ENCODE measurements around the gene SLC1A1.
"Not testable (repeated sequence)": the region's sequence is repeated elsewhere in the genome, so short reads cannot be mapped to it uniquely, and the experiment has no call there.

Gene SLC1A1

DNA sequence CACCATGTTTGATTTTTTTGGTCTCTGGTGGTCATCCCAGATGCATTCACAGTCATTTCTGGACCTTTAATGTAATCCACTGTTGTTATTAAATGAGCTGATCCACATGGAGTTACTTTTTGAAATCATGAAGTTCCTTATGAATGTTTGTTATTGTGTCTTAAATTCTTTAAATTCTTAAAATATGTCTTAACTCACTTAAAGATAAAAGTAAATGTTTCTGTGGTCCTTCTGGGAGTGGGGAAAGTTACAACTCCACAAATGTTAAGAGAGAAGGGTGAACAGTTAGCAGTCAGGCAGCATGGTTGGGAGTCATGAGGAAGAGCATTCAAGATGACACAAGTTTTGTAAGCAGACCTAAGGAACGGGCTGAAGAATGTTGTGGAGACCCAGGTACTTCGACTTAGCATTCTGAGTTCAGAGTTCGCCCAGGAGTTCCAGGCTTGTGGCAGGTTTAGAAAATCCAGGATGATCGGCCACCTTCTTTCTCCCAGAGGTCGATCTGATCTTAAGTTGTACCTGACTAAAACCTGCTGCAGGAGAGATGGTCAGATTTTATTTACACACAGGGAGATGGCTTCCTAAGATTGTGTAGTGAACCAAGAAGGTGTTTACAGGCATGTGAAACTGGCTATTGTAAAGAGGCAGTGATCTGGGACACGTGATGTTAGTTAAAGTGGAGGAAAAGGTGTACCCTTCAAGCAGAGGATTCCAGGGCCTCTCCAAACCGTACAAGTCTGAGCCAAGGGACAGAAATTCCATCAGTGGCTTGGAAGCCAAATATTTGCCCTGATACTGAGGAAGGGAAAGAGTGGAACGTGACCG is 17.2 kb downstream of the SLC1A1 start:
- DNase-seq: no peak

DNA sequence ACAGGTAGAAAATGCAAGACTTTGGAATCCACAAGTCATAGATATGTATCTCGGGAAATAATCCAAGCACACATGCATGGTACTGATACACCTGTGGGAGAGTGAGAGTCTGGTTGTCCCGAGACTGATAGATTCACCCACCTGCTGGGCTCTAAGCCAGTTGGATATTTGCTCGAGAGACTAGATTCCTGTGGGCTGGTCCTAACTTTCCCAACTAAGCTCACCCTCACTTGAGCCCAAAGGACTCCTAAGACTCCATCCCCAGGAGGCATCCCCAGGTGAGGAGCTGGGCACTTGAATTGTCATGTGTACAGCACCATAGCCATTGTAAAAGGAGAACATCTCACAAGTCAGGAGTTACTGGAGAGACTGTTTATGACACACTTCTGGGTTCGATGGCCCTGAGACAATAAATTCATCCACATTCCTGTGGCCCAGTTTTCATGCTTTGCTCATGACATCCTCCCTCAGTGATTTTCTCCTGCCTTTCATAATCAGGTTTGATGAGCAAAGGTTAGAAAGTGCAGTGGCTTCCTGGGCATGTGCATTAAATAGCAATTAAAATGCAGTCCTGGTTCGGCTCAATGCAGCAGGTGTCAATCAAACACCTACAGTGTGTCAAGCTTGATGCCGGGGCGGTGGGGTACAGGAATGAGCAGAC is 18.1 kb downstream of the SLC1A1 start:
- DNase-seq: no peak

DNA sequence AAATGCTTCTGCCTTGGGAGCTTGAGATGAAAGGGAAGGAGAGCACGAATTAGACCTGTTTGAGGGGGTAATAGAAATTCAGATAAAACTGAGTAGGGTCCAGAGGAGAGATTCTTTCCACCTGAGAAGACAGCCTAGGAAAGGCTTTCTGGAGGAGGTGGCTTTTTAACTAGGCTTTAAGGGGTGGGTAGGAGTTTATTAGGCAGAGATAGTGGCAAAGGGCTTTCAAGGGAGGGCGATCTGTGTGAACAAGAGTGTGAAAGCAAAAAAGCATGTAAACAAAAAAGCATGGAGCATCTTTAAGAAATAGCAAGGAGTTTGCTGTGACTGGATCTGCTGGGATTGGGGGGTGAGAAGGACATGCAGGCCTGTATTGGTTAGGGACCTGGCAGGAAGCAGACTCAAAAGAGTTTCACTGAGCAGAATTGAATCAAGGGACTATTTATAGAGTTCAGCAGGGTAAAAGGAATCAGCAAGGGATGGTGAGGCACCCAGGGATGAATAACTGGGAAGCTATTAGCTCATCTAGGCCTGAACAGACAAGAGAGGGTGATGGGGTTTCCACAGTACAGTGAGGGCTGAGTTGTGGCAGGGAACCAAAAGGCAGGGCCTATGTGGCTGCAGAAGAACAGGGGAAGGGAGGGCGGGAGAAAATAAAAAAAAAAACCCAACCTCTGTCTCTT is 18.8 kb downstream of the SLC1A1 start:
- DNase-seq: no peak

DNA sequence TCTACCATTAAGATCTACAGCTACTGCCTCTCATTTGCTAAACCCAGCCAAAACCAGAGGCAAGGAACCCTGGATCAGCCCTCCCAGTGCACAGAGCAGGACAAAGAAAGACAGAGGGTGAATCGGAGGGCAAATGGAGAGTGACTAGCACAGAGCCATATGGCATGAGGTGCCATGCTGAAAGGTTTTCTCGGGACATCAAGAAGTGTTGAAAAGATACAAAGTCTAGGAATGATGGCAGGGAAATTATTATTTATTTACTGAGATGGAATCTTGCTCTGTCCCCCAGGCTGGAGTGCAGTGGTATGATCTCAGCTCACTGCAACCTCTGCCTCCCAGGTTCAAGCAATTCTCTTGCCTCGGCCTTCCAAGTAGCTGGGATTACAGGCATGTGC is 19.3 kb downstream of the SLC1A1 start:
- no peak for DNase-seq

DNA sequence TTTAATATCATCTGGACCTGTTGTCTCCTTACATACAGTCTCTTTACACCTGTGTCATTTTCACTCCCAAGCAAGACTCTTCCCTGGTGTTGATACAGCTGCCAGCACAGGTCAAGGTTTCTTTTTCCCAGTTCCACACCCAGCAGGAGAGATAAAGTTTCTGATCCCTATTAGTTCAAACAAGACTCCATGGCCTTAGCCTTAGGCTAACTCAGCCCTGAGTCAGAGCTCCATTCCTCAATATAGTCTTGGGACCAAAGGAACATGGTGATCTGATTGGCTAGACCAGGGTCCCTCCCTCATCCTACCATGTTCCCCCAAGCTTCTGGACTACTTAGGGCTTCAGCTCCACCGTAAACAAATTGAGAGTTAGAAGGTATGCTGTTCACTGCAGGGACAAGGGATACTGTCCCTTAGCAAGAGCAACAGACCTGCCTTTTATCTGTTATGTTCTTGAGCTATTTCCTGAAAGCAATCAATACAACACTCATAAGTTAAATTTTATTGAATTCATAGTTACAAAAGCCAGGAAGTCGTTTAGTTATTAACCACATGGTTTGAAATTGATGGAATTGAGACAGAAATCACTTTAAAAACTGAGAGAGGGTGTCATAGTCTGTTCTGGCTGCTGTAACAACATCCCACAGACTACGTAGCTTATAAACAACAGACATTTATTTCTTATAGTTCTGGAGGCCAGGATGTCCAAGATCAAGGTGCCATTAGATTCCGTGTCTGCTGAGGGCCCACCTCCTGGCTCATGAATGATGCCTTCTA is 20.5 kb downstream of the SLC1A1 start:
- no peak for DNase-seq

DNA sequence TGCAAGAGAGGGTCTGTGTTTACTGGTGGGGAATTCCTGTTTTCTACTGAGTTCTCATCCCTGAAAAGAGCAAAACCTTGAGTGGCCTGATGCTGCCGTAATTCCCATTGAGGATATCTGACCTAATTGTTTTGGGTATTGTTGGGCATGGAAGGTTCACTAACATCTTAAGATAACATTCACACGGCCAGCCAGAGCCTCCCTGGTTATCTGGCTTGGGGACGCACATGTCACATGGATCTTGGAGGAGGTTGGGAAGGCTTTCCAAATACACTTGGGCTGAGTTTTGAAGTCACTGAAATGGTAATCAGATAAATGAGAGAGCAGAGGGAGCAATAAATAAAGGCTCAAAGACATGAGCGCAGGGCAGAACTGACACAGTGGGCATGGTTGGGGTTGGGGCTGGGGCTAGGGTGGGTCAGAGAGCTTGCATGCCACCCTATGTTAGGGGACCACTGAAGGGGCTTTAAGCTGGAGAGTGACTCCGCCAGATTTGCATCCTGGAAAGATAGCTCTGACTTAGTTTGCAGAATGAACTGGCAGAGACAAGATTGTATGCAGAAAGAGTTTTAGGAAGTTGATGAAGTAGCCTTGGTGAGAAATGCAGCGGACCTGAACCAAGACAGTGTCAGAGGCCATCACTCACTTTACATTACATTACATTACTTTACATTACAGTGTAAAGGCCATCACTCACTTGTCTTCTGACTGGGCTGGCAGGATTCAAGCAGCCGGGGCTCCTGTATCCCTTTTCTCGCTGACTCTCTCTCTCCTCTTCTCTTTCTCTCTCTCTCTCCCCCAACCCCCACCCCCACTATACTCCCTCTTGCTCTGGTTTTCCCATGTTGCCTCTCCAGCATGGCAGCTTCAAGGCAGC is 24.2 kb downstream of the SLC1A1 start:
- no peak for DNase-seq

DNA sequence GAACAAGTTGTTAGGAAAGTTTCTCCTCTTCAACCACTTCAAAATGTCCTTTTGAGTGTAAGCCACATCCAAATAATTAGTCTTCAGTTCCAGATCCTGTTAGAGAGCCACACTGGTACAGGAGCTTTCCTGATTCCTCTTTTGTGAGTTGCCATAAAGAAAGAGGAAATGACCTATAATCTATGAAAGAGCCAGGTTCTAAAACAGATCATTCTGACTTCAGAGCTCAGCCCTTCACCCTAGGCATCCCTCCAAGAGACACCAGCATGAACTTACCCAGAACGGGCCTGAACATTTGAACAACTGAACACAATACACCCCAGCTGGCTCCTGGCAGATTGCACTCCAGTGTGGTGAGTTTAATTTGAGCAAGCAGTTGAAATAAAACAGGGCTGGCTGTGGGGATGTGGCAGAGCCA is 25.7 kb downstream of the SLC1A1 start:
- no peak for DNase-seq

DNA sequence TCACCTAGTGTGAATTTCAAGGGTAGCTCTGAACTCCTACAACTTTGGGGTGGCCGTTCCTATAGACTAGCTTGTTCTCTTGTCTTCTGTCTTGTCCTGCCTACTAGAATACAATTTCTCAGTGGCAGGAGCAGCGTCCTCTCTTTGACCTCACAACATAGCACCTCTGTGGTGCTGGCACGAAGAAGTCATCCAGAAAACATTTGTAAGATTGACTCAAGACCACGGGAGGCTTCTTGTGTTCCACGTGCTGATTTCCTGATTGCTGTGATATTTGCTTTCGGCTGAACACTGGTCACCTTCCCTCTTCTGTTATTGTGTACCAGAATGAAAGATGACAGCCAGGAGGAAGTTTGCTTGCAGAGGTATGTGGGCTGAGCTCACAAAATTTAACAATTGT is 27.0 kb downstream of the SLC1A1 start:
- DNase-seq: no peak

DNA sequence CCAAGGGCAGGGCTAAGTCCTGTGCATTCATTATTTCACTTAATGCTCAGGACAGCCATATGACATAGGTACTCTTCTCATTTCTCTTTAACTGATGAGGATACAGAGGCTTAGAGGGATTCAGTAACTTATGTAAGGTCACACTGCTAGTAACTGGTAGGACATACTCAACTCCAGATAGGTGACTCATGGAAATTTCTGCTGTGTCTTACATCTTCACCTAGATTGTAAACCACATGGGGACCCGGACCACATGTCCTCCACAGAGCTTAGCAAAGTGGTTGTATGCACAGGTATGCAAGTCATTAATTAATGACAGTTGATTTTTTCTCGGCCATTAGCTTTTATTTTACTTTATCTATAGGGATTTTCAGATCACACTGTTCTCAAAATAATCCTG is 29.3 kb downstream of the SLC1A1 start:
- no peak for DNase-seq

DNA sequence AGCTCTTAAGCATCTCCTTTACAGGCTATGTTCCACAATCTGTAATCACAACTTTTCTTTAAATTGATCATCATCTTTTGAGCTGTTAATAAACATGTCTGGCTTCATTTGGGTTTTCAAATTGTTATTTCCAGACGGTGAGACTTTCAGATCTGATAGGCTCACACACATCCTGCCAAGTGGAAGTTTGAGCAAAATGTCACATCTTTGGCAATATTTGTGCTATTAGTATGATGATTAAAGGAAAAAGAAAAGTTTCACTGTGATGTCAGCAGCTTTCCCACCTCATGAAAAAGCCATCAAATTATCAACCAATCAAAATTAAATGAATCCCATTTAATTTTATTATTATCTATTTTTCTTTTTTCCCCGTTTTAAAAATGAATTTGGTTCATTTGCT is 29.8 kb downstream of the SLC1A1 start:
- no peak for DNase-seq

DNA sequence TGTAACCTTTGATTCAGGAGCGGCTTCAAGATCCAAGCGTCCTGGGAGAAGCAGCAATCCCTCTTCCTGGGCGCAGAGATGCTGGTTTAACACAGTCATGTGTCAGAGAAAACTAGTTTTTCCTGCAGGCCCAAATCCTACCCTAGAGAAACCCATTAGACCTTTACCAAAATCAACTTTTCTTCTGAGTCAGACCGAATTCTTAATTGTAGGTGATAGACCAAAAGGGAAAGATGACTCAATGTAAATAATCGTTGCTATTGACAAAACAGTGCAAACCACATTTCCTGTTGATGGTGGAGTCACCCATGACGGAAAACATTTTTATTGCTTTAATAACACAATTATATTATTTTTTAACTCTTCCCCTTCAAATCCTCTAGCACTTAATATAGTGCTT is 40.1 kb downstream of the SLC1A1 start:
- DNase-seq: peak in 1 of 2 donors; percentile 29

DNA sequence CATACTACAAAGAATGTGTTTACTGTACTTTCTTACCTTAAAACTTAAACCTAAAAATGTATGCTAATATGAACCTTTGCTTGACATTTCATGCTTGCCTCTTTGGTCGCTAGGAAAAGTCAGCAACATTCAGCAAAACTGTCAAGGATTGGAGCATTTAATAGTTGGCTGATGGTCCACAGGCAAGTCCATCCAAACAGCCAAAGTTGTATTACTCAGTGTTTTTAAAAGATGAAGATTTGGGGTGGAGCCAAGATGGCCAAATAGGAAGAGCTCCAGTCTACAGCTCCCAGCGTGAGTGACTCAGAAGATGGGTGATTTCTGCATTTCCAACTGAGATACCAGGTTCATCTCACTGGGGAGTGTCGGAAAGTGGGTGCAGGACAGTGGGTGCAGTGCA is 40.6 kb downstream of the SLC1A1 start:
- not testable (repeated sequence) for DNase-seq

DNA sequence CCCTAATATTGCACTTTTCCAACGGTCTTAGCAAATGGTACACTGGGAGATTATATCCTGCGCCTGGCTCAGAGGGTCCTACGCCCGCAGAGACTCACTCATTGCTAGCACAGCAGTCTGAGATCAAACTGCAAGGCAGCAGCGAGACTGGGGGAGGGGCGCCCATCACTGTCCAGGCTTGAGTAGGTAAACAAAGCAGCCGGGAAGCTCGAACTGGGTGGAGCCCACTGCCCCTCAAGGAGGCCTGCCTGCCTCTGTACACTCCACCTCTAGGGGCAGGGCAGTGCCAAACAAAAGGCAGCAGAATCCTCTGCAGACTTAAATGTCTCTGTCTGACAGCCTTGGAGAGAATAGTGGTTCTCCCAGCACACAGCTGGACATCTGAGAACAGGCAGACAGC is 41.1 kb downstream of the SLC1A1 start:
- DNase-seq: not testable (repeated sequence)

DNA sequence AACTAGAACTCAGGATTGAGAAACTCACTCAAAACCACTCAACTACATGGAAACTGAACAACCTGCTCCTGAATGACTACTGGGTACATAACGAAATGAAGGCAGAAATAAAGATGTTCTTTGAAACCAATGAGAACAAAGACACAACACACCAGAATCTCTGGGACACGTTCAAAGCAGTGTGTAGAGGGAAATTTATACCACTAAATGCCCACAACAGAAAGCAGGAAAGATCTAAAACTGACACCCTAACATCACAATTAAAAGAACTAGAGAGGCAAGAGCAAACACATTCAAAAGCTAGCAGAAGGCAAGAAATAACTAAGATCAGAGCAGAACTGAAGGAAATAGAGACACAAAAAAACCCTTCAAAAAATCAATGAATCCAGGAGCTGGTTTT is 43.6 kb downstream of the SLC1A1 start:
- not testable (repeated sequence) for DNase-seq

DNA sequence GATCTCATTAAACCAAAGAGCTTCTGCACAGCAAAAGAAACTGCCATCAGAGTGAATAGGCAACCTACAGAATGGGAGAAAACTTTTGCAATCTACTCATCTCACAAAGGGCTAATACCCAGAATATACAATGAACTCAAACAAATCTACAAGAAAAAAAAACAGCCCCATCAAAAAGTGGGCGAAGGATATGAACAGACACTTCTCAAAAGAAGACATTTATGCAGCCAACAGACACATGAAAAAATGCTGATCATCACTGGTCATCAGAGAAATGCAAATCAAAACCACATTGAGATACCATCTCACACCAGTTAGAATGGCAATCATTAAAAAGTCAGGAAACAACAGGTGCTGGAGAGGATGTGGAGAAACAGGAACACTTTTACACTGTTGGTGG is 45.9 kb downstream of the SLC1A1 start:
- DNase-seq: not testable (repeated sequence)

DNA sequence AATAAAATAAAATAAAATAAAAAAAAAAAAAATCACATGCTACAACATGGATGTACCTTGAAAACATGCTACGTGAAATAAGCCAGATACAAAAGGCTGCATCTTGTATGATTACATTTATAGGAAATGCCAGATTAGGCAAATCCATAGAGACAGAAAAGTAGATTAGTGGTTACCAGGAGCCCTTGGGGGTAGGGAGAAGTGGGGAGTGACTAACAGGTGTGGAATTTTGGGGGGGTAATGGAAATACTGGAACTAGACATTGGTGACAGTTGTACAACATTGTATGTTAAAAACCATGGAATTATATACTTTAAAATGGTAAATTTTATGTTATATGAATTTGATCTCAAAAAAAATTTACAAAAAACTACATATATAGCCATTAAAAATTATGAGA is 47.3 kb downstream of the SLC1A1 start:
- no peak for DNase-seq

DNA sequence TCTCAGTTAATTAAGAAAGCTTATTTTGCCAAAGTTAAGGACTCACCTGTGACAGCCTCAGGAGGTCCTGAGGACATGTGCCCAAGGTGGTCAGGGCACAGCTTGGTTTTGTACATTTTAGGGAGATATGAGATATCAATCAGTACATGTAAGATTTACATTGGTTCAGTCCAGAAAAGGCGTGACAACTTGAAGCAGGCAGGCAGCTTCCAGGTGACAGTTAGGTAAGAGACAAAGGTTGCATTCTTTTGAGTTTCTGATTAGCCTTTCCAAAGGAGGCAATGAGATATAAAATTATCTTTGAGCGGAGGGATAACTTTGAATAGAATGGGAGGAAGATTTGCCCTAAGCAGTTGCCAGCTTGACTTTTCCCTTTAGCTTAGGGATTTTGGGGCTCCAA is 47.8 kb downstream of the SLC1A1 start:
- DNase-seq: no peak

DNA sequence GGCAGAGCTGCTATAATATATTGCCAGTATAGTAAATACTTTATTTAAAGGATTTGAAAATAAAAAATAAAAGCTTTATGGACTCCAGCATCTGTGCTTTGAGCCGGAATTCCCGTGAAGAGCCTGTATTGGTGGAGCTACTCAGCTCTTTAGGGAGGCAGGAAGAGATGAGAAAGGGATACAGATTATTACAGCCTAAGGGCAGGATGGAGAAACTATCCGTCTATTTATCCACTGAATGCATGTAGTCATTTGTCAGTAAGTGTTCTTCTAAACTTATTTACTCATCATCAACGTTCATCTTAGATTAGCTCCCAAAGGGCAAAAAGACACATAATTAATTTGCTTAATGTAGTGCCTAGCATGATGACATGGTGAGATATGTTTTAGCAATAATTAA is 48.4 kb downstream of the SLC1A1 start:
- DNase-seq: no peak

DNA sequence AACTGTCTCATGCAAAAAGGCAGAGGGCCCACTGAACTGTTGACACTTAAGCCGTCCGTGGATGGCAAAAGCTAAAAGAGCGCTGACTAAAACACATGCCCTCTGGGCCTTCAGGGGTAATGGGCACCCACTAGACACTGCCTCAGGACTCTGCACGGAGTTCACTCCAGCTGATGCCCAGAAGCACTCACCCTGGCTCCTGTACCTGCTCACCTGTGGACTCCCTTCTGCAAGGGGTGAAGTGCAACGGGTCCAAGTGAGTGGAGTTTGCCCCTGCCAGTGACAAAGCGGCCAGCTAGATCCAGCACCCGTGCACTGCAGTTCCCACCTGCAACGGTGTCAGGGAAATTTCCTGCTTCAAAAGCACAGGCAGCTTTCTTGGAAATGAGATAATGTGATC is 50.2 kb downstream of the SLC1A1 start:
- DNase-seq: no peak

DNA sequence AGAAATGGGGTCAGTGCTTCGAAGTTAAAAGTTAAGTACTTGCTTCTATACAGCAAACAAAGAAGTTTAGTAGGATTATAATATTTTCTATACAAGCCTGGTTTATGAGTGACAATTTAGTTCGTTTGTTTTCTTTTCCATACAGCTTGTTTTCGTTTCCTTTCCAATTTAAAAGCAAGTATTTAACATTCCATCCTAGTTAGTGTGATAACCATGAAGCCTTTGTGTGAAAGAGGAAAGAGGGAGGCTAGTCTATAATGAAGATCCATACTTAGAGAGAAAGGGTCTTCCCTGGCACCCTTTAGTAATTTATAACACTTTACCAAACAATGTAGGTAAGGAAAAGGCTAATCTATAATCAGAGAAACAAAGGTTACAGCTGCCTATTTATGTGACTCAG is 51.0 kb downstream of the SLC1A1 start:
- DNase-seq: no peak

DNA sequence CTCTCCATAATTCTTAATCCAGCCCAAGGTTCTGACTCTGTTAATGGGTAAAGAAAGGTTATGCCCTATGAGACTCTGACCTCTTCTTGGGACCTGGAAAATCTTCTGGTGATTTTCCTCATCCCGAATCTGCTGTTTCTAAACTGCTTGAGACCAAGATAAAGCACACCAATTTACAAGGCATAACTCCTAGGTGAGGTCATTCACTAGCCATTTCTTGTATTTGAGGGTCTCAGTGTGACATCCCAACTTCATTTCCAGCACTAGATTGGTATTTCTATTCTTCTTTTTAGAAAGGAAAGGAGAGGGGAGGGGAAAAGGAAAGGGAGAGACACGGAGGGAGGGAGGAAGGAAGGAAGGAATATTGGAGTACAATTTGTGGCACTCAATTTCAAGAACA is 51.6 kb downstream of the SLC1A1 start:
- no peak for DNase-seq

DNA sequence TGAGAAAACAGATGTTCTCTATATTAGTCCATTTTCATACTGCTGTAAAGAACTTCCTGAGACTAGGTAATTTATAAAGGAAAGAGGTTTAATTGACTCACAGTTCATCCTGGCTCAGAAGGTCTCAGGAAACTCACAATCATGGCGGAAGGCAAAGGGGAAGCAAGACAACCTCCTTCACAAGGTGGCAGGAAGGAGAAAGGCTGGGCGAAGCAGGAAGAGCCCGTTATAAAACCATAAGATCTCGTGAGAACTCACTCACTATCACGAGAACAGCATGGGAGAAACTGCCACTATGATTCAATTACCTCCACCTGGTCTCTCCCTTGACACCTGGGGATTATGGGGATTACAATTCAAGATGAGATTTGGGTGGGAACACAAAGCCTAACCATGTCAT is 54.4 kb downstream of the SLC1A1 start:
- not testable (repeated sequence) for DNase-seq

All from CD4-positive, alpha-beta T cell treated with Interferon alpha-2 for 1 hour (primary cell).